Measurements from ENCODE around the gene KLHL21.
A peak's percentile ranks its signal among the peaks of the same experiment; 100 is the strongest.

- peak; percentile 69 for TF ChIP-seq POLR2AphosphoS5 (IDR thresholded peaks at IDR 0.05)
- TF ChIP-seq CTCF (IDR thresholded peaks at IDR 0.05) = no peak
Observed at GRCh38 chr1:6638226-6638625, 35.6 kb upstream of the KLHL21 start.

All from prostate gland (tissue), 2 donors.